ENCODE data around the gene MAJIN. TPM values are rescaled to one million over a fixed set of nuclear protein-coding genes. Genes with fewer than 3 reads are reported as not detected.

The MAJIN gene
- total and polyA plus RNA-seq, 10 of the 15 experiments (the other 5 are each of a cell fraction or from before 2014, with no cell fraction given): 0.10 TPM; not detected in 9

DNA sequence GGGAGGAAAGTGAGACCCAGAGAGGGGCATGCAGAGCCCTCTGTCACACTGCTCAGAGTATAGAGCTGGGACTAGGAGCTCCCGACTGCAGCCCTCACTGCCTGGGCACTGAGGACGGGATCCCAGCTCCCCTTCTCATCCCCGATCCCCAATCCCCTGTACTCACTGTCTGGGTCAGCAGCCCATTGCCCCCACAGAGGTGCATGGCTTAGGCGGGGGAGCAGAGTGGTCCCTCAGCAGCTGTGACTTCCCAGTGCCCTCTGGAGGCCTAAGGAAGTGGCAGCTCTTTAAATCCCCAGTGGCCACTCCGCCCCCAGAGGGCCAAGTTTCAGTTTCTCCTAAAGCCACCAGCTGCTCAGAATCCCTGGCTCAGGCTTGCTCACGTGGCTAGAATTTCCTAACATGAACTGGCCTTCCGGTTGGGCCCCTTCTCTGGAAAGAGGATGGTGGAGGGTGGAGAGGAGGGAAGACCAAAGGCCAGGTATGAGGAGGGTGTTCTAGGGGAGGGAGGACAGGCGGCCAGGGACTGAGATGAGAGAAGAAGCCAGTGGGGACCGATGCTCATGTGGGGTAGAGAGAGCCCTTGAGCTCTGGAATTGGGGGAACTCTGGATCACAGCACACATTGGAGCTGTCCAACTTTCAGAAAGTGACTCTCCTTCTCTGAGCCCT lies 24.9 kb upstream of the MAJIN start, which contains the start of gene BATF2:
Gene BATF2 (minus strand): TSS at position 262 of the 671 bp plus-strand sequence. CDS start 57 bp downstream, at position 205.
- WGBS (ENCODE audit: insufficient coverage, insufficient replicate concordance, low lambda C conversion rate, missing lambda C conversion rate): 18% methylated on average over 9 of the region's 9 CpGs
- Histone ChIP-seq H2AFZ (ENCODE audit: control insufficient read depth, low read depth, low read length) (peak within 1 kb of the TSS; percentile 49), H3K9me3 (replicated peaks; ENCODE audit: control insufficient read depth, insufficient read depth, low read length) (no peaks in the 10 kb centered on the region), H3K4me1 (ENCODE audit: control insufficient read depth, insufficient read depth, low read length) (peaks cover 8% of the 10 kb centered on the region), H3K4me2 (ENCODE audit: control insufficient read depth, insufficient read depth) (peak within 1 kb of the TSS; percentile 56), H4K20me1 (ENCODE audit: control insufficient read depth, insufficient read depth) (no peaks in the 10 kb centered on the region), H3K36me3 (ENCODE audit: control insufficient read depth in 2 of 2, insufficient read depth in 2 of 2, low read length in 1 of 2) (no peaks in the 10 kb centered on the region), H3K4me3 (peak within 1 kb of the TSS; percentile 28; the same call in 1 of the 2 replicates), H3K27ac (ENCODE audit: control insufficient read depth, insufficient read depth) (no peak within 1 kb of the TSS), H3K79me2 (ENCODE audit: control insufficient read depth, insufficient read depth, low read length) (no peaks in the 10 kb centered on the region), H3K27me3 (replicated peaks in 1 of 2; ENCODE audit: control insufficient read depth in 2 of 2, insufficient read depth in 2 of 2, low read length in 1 of 2) (no peaks in the 10 kb centered on the region; a peak in 1 of 4 replicates), H3K9ac (ENCODE audit: control insufficient read depth, insufficient read depth, low read length) (peak within 1 kb of the TSS; percentile 11; the same call in 1 of the 2 replicates)
- no TSS peak for BruUV-seq (replicated peaks)
- FAIRE-seq (no peak), DNase-seq (ENCODE audit: low read depth, low spot score) (no peak), ATAC-seq (peak; percentile 87)
- ChIA-PET RAD21 (ENCODE audit: unreplicated experiment) (interaction anchor here (1.0 to 3.0 kb wide), 6 partner anchors 11 to 153 kb away, joined by 3 to 19 read pairs (median 4); partner anchors contain the start of genes CDC42BPG and PPP2R5B), SMC1A (ENCODE audit: uncharacterized antibody, unreplicated experiment) (interaction anchor here (0.6 to 2.4 kb wide), 22 partner anchors 9 to 444 kb away, joined by 3 to 19 read pairs (median 3); partner anchors contain the start of genes FAU, MRPL49 and PPP2R5B), CTCF (interaction anchor here (0.7 to 3.9 kb wide), 17 partner anchors 9 to 345 kb away, joined by 3 to 20 read pairs (median 5); partner anchors contain the start of genes ARL2 and PPP2R5B), POLR2A (interaction anchor here (0.8 to 1.9 kb wide), 3 partner anchors 17 to 125 kb away, joined by 4 to 5 read pairs (median 4); partner anchors contain the start of genes ARL2, FAU and MRPL49)
- in situ Hi-C loops (cut with MboI) (no loop called here), intact Hi-C loops (cut with micrococcal nuclease; ENCODE audit: unreplicated experiment) (no loop called here)
- TF ChIP-seq, protein P1, sequence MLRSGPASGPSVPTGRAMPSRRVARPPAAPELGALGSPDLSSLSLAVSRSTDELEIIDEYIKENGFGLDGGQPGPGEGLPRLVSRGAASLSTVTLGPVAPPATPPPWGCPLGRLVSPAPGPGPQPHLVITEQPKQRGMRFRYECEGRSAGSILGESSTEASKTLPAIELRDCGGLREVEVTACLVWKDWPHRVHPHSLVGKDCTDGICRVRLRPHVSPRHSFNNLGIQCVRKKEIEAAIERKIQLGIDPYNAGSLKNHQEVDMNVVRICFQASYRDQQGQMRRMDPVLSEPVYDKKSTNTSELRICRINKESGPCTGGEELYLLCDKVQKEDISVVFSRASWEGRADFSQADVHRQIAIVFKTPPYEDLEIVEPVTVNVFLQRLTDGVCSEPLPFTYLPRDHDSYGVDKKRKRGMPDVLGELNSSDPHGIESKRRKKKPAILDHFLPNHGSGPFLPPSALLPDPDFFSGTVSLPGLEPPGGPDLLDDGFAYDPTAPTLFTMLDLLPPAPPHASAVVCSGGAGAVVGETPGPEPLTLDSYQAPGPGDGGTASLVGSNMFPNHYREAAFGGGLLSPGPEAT (IDR thresholded peaks at IDR 0.05; ENCODE audit: low read depth): peak; percentile 51; the same call in 1 of the 2 replicates
- TF ChIP-seq EP300 (IDR thresholded peaks at IDR 0.05; ENCODE audit: borderline replicate concordance in 1 of 2, control insufficient read depth in 1 of 2, low read depth in 2 of 2, low read length in 2 of 2): no peak
- TF ChIP-seq BHLHE40 (IDR thresholded peaks at IDR 0.05; ENCODE audit: borderline replicate concordance in 1 of 2, low read depth in 2 of 2, low read length in 1 of 2): peak; percentile 65 to 67
- peak in 1 of 2 experiments; percentile 69; a peak in 1 of 3 replicates for TF ChIP-seq EGR1 (IDR thresholded peaks at IDR 0.05; ENCODE audit: borderline replicate concordance in 1 of 2, low read depth in 2 of 2, low read length in 2 of 2)
- peak; percentile 88 for TF ChIP-seq IKZF1 (conservative IDR thresholded peaks at IDR 0.05)
- TF ChIP-seq RUNX3 (IDR thresholded peaks at IDR 0.05; ENCODE audit: low read length): 0 out of 2 replicates have a peak, but pooled peaks have one; percentile 10
- peak; percentile 23; the same call in 1 of the 2 replicates for TF ChIP-seq RAD51 (IDR thresholded peaks at IDR 0.05)
- 0 out of 2 replicates have a peak, but pooled peaks have one; percentile 11 for TF ChIP-seq NR2F1 (conservative IDR thresholded peaks at IDR 0.05)
- no peak for TF ChIP-seq SIX5 (IDR thresholded peaks at IDR 0.05; ENCODE audit: low read depth, low read length, severe bottlenecking)
- peak; percentile 94 for TF ChIP-seq MEF2B (IDR thresholded peaks at IDR 0.05; ENCODE audit: partially characterized antibody, poor library complexity, severe bottlenecking)
- TF ChIP-seq, protein P2, sequence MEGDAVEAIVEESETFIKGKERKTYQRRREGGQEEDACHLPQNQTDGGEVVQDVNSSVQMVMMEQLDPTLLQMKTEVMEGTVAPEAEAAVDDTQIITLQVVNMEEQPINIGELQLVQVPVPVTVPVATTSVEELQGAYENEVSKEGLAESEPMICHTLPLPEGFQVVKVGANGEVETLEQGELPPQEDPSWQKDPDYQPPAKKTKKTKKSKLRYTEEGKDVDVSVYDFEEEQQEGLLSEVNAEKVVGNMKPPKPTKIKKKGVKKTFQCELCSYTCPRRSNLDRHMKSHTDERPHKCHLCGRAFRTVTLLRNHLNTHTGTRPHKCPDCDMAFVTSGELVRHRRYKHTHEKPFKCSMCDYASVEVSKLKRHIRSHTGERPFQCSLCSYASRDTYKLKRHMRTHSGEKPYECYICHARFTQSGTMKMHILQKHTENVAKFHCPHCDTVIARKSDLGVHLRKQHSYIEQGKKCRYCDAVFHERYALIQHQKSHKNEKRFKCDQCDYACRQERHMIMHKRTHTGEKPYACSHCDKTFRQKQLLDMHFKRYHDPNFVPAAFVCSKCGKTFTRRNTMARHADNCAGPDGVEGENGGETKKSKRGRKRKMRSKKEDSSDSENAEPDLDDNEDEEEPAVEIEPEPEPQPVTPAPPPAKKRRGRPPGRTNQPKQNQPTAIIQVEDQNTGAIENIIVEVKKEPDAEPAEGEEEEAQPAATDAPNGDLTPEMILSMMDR (IDR thresholded peaks at IDR 0.05 in 2 of 3, conservative IDR thresholded peaks at IDR 0.05 in 1 of 3; ENCODE audit: control insufficient read depth in 2 of 3, extremely low read depth in 1 of 3, insufficient read depth in 1 of 3, low read depth in 3 of 3, low read length in 3 of 3): peak; percentile 35 to 48 (median 41); a peak in 5 of 6 replicates
- TF ChIP-seq MTA3 (IDR thresholded peaks at IDR 0.05; ENCODE audit: borderline replicate concordance, low read length): no peak
- peak; percentile 52 for TF ChIP-seq RAD21 (IDR thresholded peaks at IDR 0.05; ENCODE audit: insufficient read depth, low read depth, low read length)
- TF ChIP-seq RB1 (IDR thresholded peaks at IDR 0.05; ENCODE audit: borderline replicate concordance): no peak
- peak in 1 of 2 experiments; percentile 83; a peak in 2 of 4 replicates for TF ChIP-seq SRF (IDR thresholded peaks at IDR 0.05; ENCODE audit: low read depth in 2 of 2, low read length in 2 of 2)
- TF ChIP-seq, protein P3, sequence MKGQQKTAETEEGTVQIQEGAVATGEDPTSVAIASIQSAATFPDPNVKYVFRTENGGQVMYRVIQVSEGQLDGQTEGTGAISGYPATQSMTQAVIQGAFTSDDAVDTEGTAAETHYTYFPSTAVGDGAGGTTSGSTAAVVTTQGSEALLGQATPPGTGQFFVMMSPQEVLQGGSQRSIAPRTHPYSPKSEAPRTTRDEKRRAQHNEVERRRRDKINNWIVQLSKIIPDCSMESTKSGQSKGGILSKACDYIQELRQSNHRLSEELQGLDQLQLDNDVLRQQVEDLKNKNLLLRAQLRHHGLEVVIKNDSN (IDR thresholded peaks at IDR 0.05; ENCODE audit: borderline replicate concordance, extremely low read length, insufficient read depth, low read depth, low read length): peak; percentile 18
- TF ChIP-seq SMC3 (IDR thresholded peaks at IDR 0.05; ENCODE audit: borderline replicate concordance, low read length): 0 out of 2 replicates have a peak, but pooled peaks have one; percentile 25
